Activated naive CD8-positive, alpha-beta T cell treated with anti-CD3 and anti-CD28 coated beads, Interleukin-2, amount 50 U/mL, for 16 hours (primary cell): ENCODE measurements around the gene CELA1.

Source experiments
- DNase-seq: peaks from one replicate; pipeline ENCODE4 v3.0.0-alpha.2; 2020; ENCODE audit warnings: low read depth, low spot score

CELA1 gene

DNA sequence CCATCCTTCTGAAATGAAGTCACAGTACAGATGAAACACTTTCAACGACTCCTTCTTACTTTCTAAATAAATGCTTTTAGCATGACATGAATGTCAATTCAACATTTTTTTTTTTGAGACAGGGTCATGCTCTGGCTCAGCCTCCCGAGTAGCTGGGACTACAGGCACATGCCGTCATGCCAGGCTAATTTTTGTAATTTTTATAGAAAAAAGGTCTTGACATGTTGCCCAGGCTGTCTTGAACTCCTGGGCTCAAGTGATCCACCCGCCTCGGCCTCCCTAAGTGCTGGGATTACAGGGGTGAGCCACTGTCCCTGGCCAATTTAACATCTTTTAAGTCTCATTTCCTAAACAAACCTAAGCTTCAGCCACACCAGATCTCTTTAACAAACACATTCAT is 28.4 kb upstream of the CELA1 start:
- DNase-seq = no peak

DNA sequence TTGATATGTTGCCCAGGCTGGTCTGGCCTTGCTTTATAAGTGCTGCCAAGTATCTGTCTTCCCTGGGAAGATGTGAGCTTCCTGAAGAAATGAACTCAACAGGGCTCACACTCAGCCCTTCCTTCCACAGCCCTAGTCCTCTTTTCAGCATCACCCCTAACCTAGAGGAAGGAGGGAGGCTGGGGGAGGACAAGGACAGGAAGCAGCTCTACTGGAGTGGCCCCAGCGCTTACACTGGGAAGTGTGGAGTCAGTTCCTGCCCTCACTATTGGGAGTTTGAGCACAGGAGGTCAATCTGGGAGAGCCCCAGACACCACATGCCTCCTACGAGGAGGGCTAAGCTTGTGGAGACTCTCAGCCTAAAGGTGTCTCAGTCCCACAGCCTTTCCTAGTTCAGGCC is 27.9 kb upstream of the CELA1 start:
- no peak for DNase-seq

DNA sequence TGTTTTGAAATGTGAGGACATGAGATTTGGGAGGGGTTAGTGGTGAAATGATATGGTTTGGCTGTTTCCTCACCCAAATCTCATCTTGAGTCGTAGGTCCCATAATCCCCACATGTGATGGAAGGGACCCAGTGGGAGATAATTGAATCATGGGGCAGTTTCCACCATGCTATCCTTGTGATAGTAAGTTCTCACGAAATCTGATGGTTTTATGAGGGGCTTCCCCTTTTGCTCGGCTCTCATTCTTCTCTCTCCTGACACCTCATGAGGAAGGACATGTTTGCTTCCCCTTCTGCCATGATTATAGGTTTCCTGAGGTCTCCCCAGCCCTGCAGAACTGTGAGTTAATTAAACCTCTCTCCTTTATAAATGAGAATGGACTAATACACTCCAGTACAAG is 26.7 kb upstream of the CELA1 start:
- DNase-seq = no peak

DNA sequence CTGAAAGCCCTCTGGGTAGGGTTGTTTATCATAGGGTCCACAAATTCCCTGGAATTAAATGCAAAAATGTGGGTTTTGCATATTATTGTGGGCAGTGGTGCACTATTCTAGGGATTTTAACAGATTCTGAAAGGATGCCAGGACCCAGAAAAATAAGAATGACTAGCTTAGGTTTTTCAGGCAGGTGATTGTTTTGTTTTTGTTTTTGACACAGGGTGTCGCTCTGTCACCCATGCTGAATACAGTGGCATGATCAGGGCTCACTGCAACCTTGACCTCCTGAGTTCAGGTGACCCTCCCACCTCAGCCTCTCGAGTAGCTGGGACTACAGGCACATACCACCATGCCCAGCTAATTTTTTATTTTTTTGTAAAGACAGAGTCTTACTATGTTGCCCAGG is 25.5 kb upstream of the CELA1 start:
- no peak for DNase-seq

DNA sequence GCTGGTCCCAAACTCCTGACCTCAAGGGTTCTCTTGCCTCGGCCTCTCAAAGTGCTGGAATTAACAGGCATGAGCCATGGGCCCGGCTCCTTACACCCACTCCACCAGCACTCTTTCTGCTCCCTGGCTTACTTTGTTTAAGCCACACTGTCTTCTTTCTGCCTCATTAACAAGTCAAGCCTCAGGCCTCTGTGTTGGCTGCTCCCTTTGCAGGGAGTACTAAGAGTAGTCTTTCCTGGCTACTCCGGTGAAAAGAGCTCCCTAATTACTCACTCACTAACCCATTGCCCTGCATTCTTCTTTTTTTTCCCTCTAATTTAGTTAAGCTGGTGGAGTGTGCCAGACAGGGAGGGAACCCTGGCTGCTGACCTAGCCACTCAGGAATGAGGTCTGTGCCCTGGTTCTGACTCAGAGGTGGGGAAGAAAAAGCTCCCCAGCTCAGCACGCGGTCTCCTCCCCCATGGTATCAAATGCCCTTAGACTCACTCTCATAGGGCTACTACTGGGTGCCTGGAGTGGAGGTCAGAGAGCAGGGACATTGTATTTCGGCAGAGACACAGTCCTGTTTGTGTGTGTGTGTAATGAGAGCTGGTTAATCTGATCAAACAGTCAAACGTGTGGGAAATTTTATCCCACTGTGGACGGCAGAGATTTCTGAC is 24.9 kb upstream of the CELA1 start:
- no peak for DNase-seq

DNA sequence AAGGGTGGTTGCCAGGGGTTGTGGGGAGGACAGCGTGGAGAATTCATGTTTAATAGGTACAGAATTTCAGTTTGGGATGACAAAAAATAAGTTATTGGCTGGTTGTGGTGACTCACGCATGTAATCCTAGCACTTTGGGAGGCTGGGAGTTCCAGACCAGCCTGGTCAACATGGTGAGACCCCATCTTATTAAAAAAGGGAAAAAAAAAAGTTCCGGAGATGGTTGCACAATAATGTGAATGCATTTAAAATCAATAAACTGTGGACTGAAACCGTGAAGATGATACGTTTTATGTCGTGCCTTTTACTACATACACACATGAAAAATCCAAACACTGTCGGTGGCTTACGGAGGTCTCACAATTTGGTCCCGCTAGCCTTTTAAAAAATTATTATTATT is 24.2 kb upstream of the CELA1 start:
- no peak for DNase-seq

DNA sequence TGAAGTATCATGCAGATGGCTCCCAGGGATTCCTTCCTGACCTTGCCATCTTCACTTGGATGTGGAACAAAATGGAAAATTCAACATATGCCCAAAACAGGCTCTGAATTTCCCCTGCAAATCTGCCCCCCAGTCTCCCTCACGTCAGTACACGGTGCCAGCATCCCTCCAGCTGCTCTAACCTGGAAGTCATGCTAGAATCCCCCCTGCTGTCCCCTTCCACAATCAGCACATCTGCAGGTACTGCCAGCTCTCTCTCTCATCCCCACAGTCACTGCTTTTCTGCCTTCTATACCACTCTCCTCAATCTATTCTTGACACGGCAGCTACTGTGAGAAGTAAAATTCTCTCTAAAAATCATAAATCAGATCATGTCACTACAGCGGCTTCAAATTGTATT is 23.1 kb upstream of the CELA1 start:
- no peak for DNase-seq

DNA sequence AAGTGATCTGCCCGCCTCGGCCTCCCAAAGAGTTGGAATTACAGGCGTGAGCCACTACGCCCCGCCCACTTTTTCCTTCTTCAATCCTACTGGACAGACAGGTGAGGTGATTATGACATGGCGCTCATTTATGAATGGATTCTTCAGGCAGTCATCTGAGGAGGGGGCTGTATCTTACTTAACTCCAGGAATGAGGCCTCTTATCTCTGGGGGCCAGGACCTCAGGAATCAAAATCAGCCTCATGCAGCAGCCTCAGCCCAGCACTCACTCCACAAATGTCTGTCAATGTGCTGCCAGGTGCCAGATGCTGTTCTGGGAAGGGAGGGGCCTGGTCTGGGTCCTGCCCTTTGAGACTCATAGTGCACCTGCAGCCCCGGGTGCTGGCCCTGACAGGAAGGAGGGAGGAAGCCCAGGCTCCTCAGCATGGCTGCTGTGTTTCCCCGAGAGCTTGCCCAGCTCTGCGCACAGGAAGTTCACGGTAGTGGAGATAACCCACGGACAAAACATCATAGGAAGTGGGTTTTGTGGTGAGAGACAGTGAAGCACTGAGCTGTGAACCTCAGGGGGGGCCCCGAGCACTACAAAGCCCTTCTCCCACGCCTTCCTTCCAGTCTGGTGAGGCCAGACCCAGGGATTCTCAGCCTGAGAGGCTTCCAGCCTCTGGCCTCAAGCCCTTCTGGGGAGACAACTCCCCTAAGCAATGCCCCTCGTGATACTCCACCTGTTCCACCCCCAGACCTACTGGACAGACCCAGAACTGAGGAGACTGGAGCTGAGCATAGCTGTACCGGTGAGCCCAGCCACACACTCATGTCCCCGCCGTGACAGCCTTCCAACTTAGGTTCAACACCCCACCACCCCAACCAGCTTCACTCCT is 22.4 kb upstream of the CELA1 start:
- DNase-seq = peak; percentile 56

DNA sequence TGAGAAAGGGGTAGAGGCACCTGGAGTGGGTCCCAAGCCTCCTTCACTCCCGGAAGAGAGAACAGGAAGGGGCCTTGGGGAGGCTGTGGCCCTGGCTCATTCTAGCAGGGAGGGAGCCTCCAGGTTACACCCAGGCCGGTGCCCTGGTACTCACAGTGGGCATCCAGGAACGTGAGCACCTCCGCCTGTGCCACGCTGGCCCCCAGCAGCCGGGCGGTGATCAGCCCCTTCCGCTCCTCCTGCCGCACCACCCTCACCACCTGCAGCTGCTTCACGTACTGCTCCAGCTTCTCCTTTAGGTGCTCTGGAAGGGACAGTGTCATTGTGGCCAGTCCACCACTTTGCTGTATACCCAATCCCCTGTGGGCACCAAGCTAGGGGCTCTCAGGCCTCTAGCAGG is 18.8 kb upstream of the CELA1 start:
- DNase-seq = no peak

DNA sequence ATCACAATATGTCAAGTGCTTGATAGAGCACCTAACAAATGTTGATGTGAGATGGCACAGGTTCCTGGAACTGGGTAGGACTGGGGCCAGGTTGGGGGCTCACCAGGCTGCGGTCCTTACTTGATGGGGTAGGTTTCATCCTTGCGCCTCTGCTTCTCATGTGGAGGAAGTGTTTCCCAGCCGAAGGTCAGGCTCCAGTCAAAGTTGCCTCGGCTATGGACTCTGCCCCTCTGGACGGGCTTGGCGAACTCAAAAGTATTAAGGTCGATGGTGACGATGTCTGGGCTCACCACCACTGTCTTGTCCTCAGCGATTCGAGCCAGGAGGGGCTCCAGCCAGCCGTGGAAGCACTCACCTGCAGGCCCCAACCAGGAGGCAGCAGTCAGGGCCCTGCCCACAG is 17.5 kb upstream of the CELA1 start:
- DNase-seq = no peak

DNA sequence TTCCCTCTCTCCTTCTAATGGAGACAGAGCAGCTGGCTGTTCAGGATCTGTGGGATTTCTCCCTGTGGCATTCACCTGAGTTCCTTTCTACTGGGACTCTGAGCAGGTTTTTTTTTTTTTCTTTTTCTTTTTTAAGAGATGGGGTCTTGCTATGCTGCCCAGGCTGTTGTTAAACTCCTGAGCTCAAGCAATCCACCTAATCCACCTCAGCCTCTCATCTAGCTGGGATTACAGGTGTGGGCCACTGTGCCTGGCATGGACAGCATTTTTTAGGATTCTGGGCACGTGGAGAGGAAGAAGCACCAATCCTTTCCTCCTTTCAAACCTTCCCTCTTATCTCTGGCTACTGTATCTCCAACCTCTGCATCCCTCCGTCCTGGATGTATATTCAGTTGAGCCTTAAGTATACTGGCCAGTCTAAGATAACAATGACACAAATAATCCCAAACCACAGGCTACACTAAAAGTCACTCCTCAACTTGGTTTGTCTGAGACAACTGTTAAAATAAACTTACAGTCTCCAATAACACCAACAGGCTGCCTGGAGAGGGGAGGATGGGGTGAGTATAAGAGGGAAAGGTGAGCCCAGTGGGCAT is 16.4 kb upstream of the CELA1 start:
- DNase-seq = no peak

DNA sequence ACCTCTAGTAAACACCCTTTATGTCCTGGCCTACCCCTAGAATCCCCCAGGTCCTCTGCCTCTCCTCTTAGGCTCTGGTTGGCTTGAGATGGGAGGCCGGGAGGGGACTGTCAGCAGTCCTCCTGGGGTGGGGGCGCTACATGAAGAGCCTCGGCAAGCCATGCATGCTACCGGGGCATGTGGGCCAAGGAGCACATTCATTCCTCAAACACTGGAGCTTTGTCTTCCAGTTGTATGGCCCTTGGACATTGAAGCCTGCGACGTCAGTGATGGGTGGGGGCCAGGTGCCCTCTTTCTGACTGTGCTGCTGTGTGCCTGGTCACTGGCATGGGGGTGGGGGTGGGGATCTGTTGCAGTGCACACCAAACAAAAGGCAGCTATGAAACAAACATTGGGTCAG is 15.8 kb upstream of the CELA1 start:
- no peak for DNase-seq

DNA sequence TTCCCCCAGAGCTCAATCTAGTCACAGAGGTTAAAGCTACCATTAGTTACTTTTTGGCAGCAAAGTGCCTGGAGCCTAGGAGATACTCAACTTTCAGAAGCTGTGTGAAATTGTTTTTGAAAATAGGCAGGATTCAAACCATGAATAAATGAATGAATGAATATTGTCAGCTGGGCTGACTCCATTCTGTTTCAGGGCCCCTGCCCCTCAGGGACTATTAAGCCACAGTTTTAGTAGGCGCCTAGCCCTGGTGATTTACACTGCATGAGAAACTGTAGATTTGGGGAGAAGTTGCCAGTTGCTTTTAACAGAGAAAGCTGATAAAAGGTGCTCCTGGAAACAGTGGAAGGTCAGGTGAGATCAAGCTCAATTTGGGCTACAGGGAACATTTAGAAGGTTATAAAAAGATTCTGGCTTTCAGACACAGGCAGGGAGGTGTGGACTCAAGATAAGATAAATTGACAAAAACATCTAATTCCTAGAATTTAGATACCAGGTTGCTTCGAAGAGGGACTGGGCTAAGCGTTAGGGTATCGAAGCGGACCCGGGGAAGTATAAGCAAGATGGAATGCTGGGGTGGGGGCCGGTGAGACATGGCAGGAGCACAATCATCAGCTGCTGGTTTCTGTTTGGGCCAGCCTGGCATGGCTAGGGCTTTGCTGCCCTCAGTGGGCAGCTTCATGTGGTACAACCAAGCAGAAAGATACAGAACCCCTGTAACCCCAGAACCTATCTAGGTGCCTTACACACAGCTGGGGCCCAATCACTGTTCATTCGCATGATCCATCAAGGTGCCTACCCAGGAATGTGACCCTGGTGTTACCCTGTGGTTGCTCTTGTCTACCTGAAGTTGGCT is 14.9 kb upstream of the CELA1 start:
- DNase-seq = no peak

DNA sequence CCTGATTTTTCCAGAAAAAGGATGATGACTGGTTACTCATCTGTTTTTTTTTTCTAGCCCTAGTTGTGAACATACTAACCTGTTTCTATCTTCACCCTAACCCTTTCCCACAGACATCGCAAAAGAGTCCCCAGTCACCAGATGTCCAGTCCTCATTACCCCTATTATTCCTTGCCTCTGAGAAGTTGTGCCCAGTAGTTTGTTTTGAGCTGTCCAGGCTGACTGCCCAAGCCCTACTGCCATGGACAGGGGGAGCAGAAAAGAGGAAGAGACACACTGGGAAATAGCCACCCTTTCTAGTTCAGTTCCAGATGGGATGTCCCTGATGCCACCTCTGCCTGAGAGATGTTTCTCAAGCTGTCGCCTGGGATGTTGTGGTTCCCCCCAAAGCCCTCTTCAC is 13.8 kb upstream of the CELA1 start:
- no peak for DNase-seq

DNA sequence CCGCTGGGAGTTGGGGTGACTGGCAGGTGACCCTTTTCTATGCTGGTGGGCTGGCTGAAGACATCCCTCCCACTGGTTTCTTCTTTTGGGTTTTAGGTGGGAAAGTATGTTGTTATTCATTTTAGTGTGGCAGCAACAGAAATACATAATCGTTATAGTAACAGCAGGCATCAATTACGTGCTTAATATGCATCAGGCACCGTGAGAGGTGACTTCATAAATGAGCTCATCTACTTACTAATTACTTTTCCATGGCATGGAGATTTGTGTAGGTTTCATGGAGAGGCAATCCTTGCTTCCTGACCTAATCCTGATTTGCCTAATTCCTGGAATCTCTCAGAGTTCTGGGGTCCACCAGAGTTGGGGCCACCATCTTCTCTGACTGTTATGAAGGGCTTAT is 13.4 kb upstream of the CELA1 start:
- no peak for DNase-seq

DNA sequence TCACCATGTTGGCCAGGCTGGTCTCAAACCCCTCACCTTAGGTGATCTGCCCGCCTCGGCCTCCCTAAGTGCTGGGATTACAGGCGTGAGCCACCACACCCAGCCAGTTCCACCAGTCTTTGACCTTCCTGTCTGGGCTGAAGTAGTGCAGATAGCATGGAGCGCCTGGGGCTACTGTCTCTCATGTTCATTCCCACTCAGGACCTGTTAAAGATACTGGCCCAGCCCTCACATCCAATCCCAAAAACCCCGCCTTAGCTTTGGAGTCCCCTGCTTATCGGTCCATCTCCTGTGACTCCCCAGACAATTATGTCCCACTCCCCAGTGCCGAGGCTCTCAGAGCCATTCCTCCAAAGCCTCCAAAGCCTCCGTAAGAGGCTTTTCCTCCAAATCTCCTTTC is 12.0 kb upstream of the CELA1 start:
- no peak for DNase-seq

DNA sequence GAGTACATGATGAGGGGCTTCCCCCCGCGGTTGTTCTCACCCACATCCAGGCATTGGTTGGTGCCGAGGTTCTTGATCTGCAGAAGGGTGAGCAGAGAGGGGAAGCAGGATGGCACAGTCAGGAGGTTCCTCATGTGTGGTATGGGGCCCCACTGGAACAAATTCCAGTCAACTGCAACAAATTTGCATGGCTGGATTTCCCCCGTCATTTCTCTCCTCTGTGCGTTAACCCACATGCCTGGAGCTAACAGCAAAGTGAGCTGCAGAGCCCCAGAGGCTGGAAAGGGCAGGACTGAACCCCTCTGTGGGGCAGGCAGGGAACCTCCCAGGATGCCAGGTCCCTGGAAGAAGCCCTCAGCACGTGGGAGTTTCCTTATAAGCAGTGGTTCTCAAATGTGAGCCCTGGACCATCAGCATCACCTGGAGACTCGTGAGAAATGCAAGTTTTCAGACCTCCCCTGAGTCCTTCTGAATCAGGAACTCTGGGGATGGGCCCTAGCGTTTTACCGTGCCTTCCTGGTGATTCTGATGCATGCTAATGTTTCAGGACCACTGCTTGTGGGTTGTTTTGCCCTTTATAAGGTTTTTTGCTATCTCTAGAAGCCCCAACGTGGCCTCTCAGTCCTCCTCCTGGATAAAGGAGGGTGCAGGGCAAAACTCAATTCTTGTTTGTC is 11.0 kb upstream of the CELA1 start:
- no peak for DNase-seq

DNA sequence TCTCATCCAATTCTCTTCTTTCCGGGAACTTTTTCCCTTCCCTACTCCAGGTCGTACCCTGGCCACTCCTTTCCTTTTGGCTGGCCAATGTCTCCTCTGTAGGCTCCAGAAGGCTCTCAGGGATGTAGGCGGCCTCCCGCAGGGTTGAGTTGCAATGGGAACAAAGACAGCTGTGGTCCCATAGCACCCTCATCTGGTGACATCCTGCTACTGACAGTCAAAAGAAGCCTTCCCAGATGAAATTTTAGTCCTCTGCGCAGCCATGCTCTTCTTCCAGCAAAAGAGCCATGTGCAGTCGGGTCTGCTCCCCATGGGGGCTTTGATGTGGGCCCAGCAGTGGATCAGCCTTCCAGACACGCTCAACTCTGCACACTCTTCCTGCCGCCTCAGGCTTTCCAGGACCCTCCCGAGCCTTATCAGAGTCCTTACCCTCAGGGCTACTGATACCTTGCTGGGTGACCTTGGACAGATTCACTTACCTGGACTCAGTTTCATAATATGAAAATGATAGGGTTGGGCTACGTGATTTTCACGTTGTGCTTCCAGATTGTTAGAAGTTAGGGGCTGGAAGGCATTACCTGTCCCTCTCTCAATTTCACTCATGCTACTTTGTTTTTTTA is 5.5 kb upstream of the CELA1 start:
- no peak for DNase-seq

DNA sequence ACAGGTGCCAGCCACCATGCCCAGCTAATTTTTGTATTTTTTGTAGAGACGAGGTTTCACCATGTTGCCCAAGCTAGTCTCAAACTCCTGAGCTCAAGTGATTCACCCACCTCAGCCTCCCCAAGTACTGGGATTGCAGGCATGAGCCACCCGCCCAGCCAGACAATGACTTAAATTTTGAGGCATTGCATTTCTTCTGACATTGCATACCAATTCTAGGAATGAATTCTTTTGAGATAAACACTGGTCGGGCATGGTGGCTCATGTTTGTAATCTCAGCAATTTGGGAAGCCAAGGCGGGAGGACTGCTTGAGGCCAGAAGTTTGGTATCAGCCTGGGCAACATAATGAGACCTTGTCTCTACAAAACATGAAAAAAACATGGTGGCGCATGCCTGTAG is 2.5 kb upstream of the CELA1 start:
- no peak for DNase-seq

DNA sequence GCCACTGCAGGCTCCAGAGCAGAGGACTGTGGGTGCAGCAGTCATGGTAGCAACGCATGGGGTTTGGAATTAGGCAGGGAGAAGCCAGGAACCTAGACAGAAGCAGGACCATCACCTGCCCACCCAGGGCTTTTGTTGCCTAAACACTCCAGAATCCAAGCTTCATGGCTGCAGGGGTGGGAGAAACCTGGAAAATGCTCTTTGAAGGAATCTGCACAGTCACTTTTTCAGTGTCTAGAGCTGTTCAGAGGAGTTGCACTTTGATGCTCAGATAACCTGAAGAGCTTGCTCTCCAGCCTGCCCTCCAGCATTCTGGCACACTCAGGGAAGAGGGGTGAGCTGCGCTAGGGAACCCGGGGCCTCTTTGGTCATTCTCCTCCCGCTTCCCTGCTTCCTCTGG is 1.6 kb upstream of the CELA1 start:
- no peak for DNase-seq

DNA sequence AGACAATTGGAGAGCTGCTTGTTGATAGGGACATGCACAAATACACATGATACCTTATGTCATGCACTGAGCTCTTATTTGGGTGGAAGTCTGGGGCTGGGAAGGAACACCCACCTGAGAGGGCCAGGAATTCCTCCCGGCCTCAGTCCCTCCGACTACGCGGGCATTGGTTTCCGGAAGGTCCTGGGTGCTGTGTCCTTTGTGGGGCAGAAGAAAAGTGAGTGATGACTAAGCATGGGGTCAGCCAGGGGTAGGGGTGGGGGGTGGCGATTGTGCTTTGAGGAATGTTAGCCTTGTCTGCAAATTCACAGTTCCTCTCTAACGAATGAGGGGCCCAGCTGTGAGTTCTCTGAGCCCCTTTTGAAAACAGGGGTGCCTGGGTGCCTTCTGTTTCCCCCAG is 798 bp downstream of the CELA1 start:
- no peak for DNase-seq
